ENCODE results near the gene HOOK1. TPM values are rescaled to one million over a fixed set of nuclear protein-coding genes. Genes with fewer than 3 reads are reported as not detected.

The HOOK1 gene
- total and polyA plus RNA-seq, 2 of the 13 experiments (the other 11 are each of a cell fraction or from before 2014, with no cell fraction given): 11.3 to 24.2 TPM

DNA sequence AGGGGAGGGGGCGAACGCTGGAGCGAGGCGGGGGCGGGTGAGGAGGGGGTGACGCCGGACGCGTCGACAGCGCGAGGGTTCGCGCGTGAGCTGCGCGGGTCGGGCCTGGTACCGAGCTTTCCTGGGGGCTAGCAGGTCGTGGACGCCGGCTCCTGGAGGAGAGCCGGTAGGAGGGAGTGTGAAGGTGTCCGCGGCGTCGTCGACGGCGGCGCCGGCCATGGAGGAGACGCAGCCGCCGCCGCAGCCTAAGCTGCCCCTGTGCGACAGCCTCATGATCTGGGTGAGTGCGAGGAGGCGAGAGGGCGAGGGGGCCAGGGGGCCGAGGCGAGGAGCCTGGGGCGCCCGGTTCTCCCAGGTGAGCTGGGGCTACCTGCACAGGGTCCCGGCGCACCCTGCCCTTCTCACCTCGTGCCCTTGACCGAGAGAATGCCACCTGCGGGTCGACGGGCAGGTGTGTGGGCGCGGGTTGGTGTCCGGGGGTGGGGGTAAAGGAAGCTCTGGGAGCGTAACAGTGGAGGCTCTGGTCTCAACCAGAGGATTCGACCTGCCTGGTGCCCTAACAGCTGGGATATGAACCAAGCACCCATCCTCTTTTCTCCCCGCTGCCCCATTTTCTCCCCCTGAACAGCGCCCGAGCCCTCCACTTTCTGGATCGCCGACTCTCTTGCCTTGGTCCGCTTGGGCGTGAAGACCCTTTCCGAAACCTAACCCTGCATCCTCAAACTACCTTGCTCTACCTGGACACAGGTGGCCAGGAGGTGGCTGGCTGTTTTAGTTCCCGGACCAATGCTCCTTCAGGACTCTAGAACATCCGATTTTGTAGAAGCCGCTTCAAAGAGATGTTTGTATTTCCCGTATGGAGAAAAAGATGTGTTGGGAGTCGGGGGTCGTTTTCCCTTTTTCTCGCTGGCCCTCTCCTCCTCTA is at the start of gene HOOK1 (continued):
- no peak for TF ChIP-seq SKI (IDR thresholded peaks at IDR 0.05; ENCODE audit: partially characterized antibody)
- no peak for TF ChIP-seq ZNF646 (CRISPR knock-in tag; IDR thresholded peaks at IDR 0.05)
- 0 out of 2 replicates have a peak, but pooled peaks have one; percentile 31 for TF ChIP-seq PITX1 (CRISPR knock-in tag; IDR thresholded peaks at IDR 0.05)
- no peak for TF ChIP-seq PTBP1 (IDR thresholded peaks at IDR 0.05; ENCODE audit: low read depth, low read length, poor library complexity, severe bottlenecking)
- no peak for TF ChIP-seq ZSCAN25 (CRISPR knock-in tag; IDR thresholded peaks at IDR 0.05)
- no peak for TF ChIP-seq MATR3 (CRISPR knock-in tag; IDR thresholded peaks at IDR 0.05)
- TF ChIP-seq RFX5 (IDR thresholded peaks at IDR 0.05; ENCODE audit: low read depth, low read length): no peak
- TF ChIP-seq ZNF746 (CRISPR knock-in tag; IDR thresholded peaks at IDR 0.05): peak; percentile 56; the same call in 1 of the 2 replicates
- TF ChIP-seq PHB2 (IDR thresholded peaks at IDR 0.05; ENCODE audit: partially characterized antibody): no peak
- TF ChIP-seq, protein P1, sequence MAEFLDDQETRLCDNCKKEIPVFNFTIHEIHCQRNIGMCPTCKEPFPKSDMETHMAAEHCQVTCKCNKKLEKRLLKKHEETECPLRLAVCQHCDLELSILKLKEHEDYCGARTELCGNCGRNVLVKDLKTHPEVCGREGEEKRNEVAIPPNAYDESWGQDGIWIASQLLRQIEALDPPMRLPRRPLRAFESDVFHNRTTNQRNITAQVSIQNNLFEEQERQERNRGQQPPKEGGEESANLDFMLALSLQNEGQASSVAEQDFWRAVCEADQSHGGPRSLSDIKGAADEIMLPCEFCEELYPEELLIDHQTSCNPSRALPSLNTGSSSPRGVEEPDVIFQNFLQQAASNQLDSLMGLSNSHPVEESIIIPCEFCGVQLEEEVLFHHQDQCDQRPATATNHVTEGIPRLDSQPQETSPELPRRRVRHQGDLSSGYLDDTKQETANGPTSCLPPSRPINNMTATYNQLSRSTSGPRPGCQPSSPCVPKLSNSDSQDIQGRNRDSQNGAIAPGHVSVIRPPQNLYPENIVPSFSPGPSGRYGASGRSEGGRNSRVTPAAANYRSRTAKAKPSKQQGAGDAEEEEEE (CRISPR knock-in tag; IDR thresholded peaks at IDR 0.05; ENCODE audit: borderline replicate concordance): no peak
- no peak for TF ChIP-seq IRF9 (CRISPR knock-in tag; IDR thresholded peaks at IDR 0.05; ENCODE audit: borderline replicate concordance)
- TF ChIP-seq ZNF672 (CRISPR knock-in tag; IDR thresholded peaks at IDR 0.05): no peak
- 0 out of 2 replicates have a peak, but pooled peaks have one; percentile 55 for TF ChIP-seq ZNF343 (CRISPR knock-in tag; IDR thresholded peaks at IDR 0.05)
- no peak for TF ChIP-seq MED8 (CRISPR knock-in tag; IDR thresholded peaks at IDR 0.05; ENCODE audit: insufficient replicate concordance)
- no peak for TF ChIP-seq ATRX (CRISPR knock-in tag; IDR thresholded peaks at IDR 0.05; ENCODE audit: borderline replicate concordance)
- no peak for TF ChIP-seq ARHGAP35 (CRISPR knock-in tag; IDR thresholded peaks at IDR 0.05; ENCODE audit: borderline replicate concordance)
- no peak for TF ChIP-seq ZSCAN30 (CRISPR knock-in tag; IDR thresholded peaks at IDR 0.05)

All from HepG2 (cell line).